Measurements from ENCODE around the gene PACSIN2.

DNA sequence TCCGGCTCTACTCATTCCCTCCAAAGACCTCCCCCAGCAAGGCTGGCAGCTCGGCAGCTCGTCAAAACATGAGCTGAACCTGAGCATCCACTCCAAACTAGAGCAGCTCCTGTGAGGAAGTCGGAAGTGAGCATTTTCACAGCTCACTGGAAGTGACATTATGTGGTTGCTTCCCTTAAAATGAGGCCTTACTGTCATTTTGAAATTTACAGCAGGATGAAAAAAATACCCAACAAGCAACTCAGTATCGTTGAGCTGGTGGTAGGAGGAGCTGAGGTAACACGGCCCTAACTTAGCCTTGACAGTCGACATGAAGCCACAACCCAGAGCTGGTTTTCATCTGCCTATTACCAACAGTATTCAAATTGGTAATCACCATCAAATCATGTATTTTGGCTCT is 119.9 kb downstream of the PACSIN2 start:
- TF ChIP-seq, protein P1, sequence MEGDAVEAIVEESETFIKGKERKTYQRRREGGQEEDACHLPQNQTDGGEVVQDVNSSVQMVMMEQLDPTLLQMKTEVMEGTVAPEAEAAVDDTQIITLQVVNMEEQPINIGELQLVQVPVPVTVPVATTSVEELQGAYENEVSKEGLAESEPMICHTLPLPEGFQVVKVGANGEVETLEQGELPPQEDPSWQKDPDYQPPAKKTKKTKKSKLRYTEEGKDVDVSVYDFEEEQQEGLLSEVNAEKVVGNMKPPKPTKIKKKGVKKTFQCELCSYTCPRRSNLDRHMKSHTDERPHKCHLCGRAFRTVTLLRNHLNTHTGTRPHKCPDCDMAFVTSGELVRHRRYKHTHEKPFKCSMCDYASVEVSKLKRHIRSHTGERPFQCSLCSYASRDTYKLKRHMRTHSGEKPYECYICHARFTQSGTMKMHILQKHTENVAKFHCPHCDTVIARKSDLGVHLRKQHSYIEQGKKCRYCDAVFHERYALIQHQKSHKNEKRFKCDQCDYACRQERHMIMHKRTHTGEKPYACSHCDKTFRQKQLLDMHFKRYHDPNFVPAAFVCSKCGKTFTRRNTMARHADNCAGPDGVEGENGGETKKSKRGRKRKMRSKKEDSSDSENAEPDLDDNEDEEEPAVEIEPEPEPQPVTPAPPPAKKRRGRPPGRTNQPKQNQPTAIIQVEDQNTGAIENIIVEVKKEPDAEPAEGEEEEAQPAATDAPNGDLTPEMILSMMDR (IDR thresholded peaks at IDR 0.05; ENCODE audit: insufficient read depth, low read length, poor library complexity, severe bottlenecking) = no peak
- TF ChIP-seq EZH2phosphoT487 (conservative IDR thresholded peaks at IDR 0.05; ENCODE audit: low read length) = no peak
